HG03565 (cell line): ENCODE results near the gene EN2.

Experiments
- ATAC-seq: cut with Tn5 transposase; IDR thresholded peaks from one replicate; pipeline ENCODE4 v1.9.1; 2021; ENCODE audit warnings: mild to moderate bottlenecking, moderate library complexity; ENCODE audit not compliant: unreplicated experiment

EN2 gene

GRCh38 chr7:155458111-155458877, at the start of gene EN2:
TSS of gene EN2 (plus strand) at chr7:155458129. CDS start at chr7:155458378, 249 bp downstream.
- ATAC-seq, result no peak

- no peak for ATAC-seq
Observed at GRCh38 chr7:155408651-155409586, 49.0 kb upstream of the EN2 start.

GRCh38 chr7:155409980-155410379, 47.9 kb upstream of the EN2 start:
- no peak for ATAC-seq

GRCh38 chr7:155410431-155410830, 47.5 kb upstream of the EN2 start:
- no peak for ATAC-seq

- ATAC-seq, result no peak
Observed at GRCh38 chr7:155411718-155412415, 46.1 kb upstream of the EN2 start.

GRCh38 chr7:155412416-155413253, 45.3 kb upstream of the EN2 start:
- ATAC-seq, result peak; percentile 88

- ATAC-seq, result no peak
Observed at GRCh38 chr7:155414547-155415492, 43.1 kb upstream of the EN2 start.

- ATAC-seq, result no peak
Observed at GRCh38 chr7:155416646-155417380, 41.1 kb upstream of the EN2 start.

- ATAC-seq, result no peak
Observed at GRCh38 chr7:155418304-155418703, 39.6 kb upstream of the EN2 start.

- ATAC-seq, result no peak
Observed at GRCh38 chr7:155418941-155419755, 38.8 kb upstream of the EN2 start.

GRCh38 chr7:155420116-155420515, 37.8 kb upstream of the EN2 start:
- no peak for ATAC-seq

GRCh38 chr7:155422151-155422550, 35.8 kb upstream of the EN2 start:
- no peak for ATAC-seq

- no peak for ATAC-seq
Observed at GRCh38 chr7:155422599-155423336, 35.2 kb upstream of the EN2 start.

GRCh38 chr7:155423337-155424285, 34.3 kb upstream of the EN2 start:
- ATAC-seq, result no peak

GRCh38 chr7:155424301-155425010, 33.5 kb upstream of the EN2 start:
- no peak for ATAC-seq
